T-cell (primary cell): ENCODE results near the gene AVL9. TPM values are rescaled to one million over a fixed set of nuclear protein-coding genes. Genes with fewer than 3 reads are reported as not detected.

Experiments
- ATAC-seq, 4 experiments: fragments of 200-7000 bp in 3 of 4; fragments of 150-1000 bp in 1 of 4; cut with Tn5 transposase; replicated peaks in 1 of 4; 1 replicate in 3 of 4; 2 replicates in 1 of 4; pipeline ENCODE4 v1.10.0; 2021; ENCODE audit warnings: moderate library complexity in 3 of 4, mild to moderate bottlenecking in 2 of 4, moderate number of reproducible peaks in 1 of 4
- CTCF ChIA-PET, 2 donors: fragments of 300-600 bp; sonication (Branson Sonifier 250); formaldehyde crosslinking; loops; one replicate each; lab custom pipeline; 2022; ENCODE audit warnings: antibody characterized with exemption in 2 of 2; lab: Charles Lee
- POLR2A ChIA-PET, 2 donors: fragments of 300-600 bp; sonication (Branson Sonifier 250); formaldehyde crosslinking; loops; one replicate each; lab custom pipeline; 2022; ENCODE audit warnings: antibody characterized with exemption in 2 of 2; lab: Charles Lee
- DNase-seq, 35 experiments: peaks; one replicate each; pipeline versions ENCODE4 v3.0.0 to v3.0.0-alpha.2; 2013 to 2023
- H3K27ac ChIP-seq: one replicate; pipeline ENCODE4 v1.5.1; 2013; ENCODE audit warnings: low read length
- H3K27me3 ChIP-seq, 2 experiments: replicated peaks in 1 of 2; 1 replicate in 1 of 2; 2 replicates in 1 of 2; pipeline versions ENCODE4 v1.6.1 to v1.7.0; 2013; ENCODE audit warnings: low read length in 1 of 2, mixed read lengths in 1 of 2; ENCODE audit not compliant: control insufficient read depth in 2 of 2, insufficient read depth in 2 of 2; ENCODE audit errors: extremely low read depth in 1 of 2
- H3K36me3 ChIP-seq, 2 donors: 1 replicate in 1 of 2; 2 replicates in 1 of 2; pipeline versions ENCODE4 v1.6.1 to v1.7.0; 2013; ENCODE audit warnings: low read length in 1 of 2; ENCODE audit not compliant: control insufficient read depth in 2 of 2, insufficient read depth in 1 of 2; ENCODE audit errors: extremely low read depth in 1 of 2
- H3K4me1 ChIP-seq, 2 experiments: 1 replicate in 1 of 2; 2 replicates in 1 of 2; pipeline versions ENCODE4 v1.6.1 to v1.7.0; 2013; ENCODE audit warnings: low read length in 2 of 2, mixed read lengths in 1 of 2; ENCODE audit not compliant: insufficient read depth in 2 of 2, control insufficient read depth in 1 of 2; ENCODE audit errors: extremely low read depth in 1 of 2
- H3K4me3 ChIP-seq, 2 donors: 1 replicate in 1 of 2; 2 replicates in 1 of 2; pipeline versions ENCODE4 v1.5.1 to v1.7.0; 2013; ENCODE audit warnings: mild to moderate bottlenecking in 2 of 2, low read length in 1 of 2, moderate library complexity in 1 of 2; ENCODE audit not compliant: control insufficient read depth in 1 of 2; ENCODE audit errors: extremely low read depth in 1 of 2
- H3K9me3 ChIP-seq: 2 replicates; pipeline ENCODE4 v1.7.0; 2013
- H3K27ac Mint-ChIP-seq, 2 donors: one replicate each; pipeline ENCODE4 v1.8.0; 2020 to 2021; ENCODE audit warnings: mild to moderate bottlenecking in 2 of 2, mixed read lengths in 2 of 2
- H3K27me3 Mint-ChIP-seq, 2 donors: one replicate each; pipeline ENCODE4 v1.8.0; 2021 to 2022; ENCODE audit warnings: mixed read lengths in 2 of 2
- H3K36me3 Mint-ChIP-seq: one replicate; pipeline ENCODE4 v1.8.0; 2021; ENCODE audit warnings: mixed read lengths
- H3K4me1 Mint-ChIP-seq, 3 donors: one replicate each; pipeline ENCODE4 v1.8.0; 2020 to 2022; ENCODE audit warnings: mixed read lengths in 3 of 3, mild to moderate bottlenecking in 1 of 3
- H3K4me3 Mint-ChIP-seq, 3 donors: one replicate each; pipeline ENCODE4 v1.8.0; 2020 to 2022; ENCODE audit warnings: mild to moderate bottlenecking in 3 of 3, mixed read lengths in 3 of 3, moderate library complexity in 3 of 3
- H3K9me3 Mint-ChIP-seq, 3 donors: one replicate each; pipeline ENCODE4 v1.8.0; 2020 to 2022; ENCODE audit warnings: mixed read lengths in 3 of 3
- WGBS: methylation state at CpG from one replicate; pipeline ENCODE4 v1.1.5; 2013; ENCODE audit warnings: missing lambda C conversion rate; ENCODE audit not compliant: insufficient coverage; 5-methylcytosine and 5-hydroxymethylcytosine counted together
- total RNA-seq, 35 experiments: library from RNA in 6 of 35; stranded (reverse) in 6 of 35; fragments of 120-200 nt in 1 of 35; gene quantifications; one replicate each; pipeline versions ENCODE4 v1.2.1 to v1.2.4 and lab custom pipeline; 2013 to 2026

The AVL9 gene
- total RNA-seq, 5 donors from 2014 or later (not counting 1 experiment from before 2014, with no cell fraction given), result 39.3 to 44.9 (median 39.7) TPM

- Mint-ChIP-seq H3K36me3 (peaks cover 13% of the 10 kb centered on the region), H3K9me3 (no peaks in the 10 kb centered on the region), H3K4me1 (peaks cover 35 to 49% (median 42%) of the 10 kb centered on the region in 3 donors), H3K27ac (peak overlapping the region in 1 of 2 donors; percentile 1), H3K27me3 (no peaks in the 10 kb centered on the region), H3K4me3 (no peak overlapping the region)
- DNase-seq, result no peak
- Histone ChIP-seq H3K27ac (no peak overlapping the region), H3K4me1 (no peaks in the 10 kb centered on the region), H3K4me3 (no peak overlapping the region), H3K36me3 (peaks cover 0 to 16% of the 10 kb centered on the region in 2 donors), H3K27me3 (no peaks in the 10 kb centered on the region), H3K9me3 (no peaks in the 10 kb centered on the region)
- ChIA-PET POLR2A (interaction anchor here in 1 of 2 donors (0.6 kb wide), 1 partner anchor 137 kb away, joined by 3 read pairs; no protein-coding TSS in a partner anchor), CTCF (no interaction called here)
- no CpG with 5 or more reads among the region's 4 CpGs for WGBS
- ATAC-seq, result no peak
Measured at GRCh38 chr7:32539919-32540531, 44.7 kb downstream of the AVL9 start.

- H3K9me3 Mint-ChIP-seq, result no peaks in the 10 kb centered on the region
- POLR2A ChIA-PET, result no interaction called here
- Histone ChIP-seq H3K27ac (no peak overlapping the region), H3K4me1 (no peaks in the 10 kb centered on the region), H3K27me3 (no peaks in the 10 kb centered on the region), H3K4me3 (no peak overlapping the region), H3K9me3 (no peaks in the 10 kb centered on the region), H3K36me3 (peaks cover 0 to 29% of the 10 kb centered on the region in 2 donors)
- H3K27ac Mint-ChIP-seq, result no peak overlapping the region
- H3K27me3 Mint-ChIP-seq, result no peaks in the 10 kb centered on the region
- H3K4me1 Mint-ChIP-seq, result peaks cover 20 to 35% (median 27%) of the 10 kb centered on the region in 3 donors
- ATAC-seq (no peak), DNase-seq (no peak)
- peaks cover 22% of the 10 kb centered on the region for H3K36me3 Mint-ChIP-seq
- no peak overlapping the region for H3K4me3 Mint-ChIP-seq
- CTCF ChIA-PET, result no interaction called here
- WGBS, result no CpG with 5 or more reads among the region's 2 CpGs
Measured at GRCh38 chr7:32542595-32542994, 47.3 kb downstream of the AVL9 start.

- CTCF ChIA-PET, result interaction anchor here in 1 of 2 donors (0.7 kb wide), 1 partner anchor 68 kb away, joined by 4 read pairs; no protein-coding TSS in a partner anchor
- H3K4me3 Mint-ChIP-seq, result no peak overlapping the region
Measured at GRCh38 chr7:32559480-32559879, 64.2 kb downstream of the AVL9 start.

GRCh38 chr7:32560075-32560474, 64.8 kb downstream of the AVL9 start:
- no peak overlapping the region for H3K27ac ChIP-seq
- no peaks in the 10 kb centered on the region for H3K9me3 ChIP-seq
- DNase-seq (no peak), ATAC-seq (no peak)
- ChIA-PET POLR2A (no interaction called here), CTCF (interaction anchor here in 1 of 2 donors (0.7 kb wide), 1 partner anchor 69 kb away, joined by 4 read pairs; no protein-coding TSS in a partner anchor)
- no peaks in the 10 kb centered on the region for H3K27me3 ChIP-seq
- H3K27ac Mint-ChIP-seq, result peak overlapping the region; percentile 11 to 28
- no peaks in the 10 kb centered on the region for H3K9me3 Mint-ChIP-seq
- H3K4me1 Mint-ChIP-seq, result peaks cover 6 to 11% (median 7%) of the 10 kb centered on the region in 3 donors
- H3K27me3 Mint-ChIP-seq, result no peaks in the 10 kb centered on the region
- H3K4me1 ChIP-seq, result no peaks in the 10 kb centered on the region
- no peak overlapping the region for H3K4me3 ChIP-seq
- peaks cover 39% of the 10 kb centered on the region for H3K36me3 Mint-ChIP-seq
- peaks cover 2 to 60% of the 10 kb centered on the region in 2 donors for H3K36me3 ChIP-seq
- H3K4me3 Mint-ChIP-seq, result no peak overlapping the region
- WGBS, result 100% methylated on average over 2 of the region's 2 CpGs

More at GRCh38 chr7:32559480-32559879, 64.2 kb downstream of the AVL9 start:
- no peaks in the 10 kb centered on the region for H3K4me1 ChIP-seq
- ATAC-seq, result no peak
- no peaks in the 10 kb centered on the region for H3K9me3 Mint-ChIP-seq
- H3K4me1 Mint-ChIP-seq, result peaks cover 6 to 11% (median 7%) of the 10 kb centered on the region in 3 donors
- no peak overlapping the region for H3K27ac Mint-ChIP-seq
- DNase-seq, result no peak
- H3K9me3 ChIP-seq, result no peaks in the 10 kb centered on the region
- POLR2A ChIA-PET, result no interaction called here
- peaks cover 2 to 60% of the 10 kb centered on the region in 2 donors for H3K36me3 ChIP-seq
- no peaks in the 10 kb centered on the region for H3K27me3 Mint-ChIP-seq
- peaks cover 41% of the 10 kb centered on the region for H3K36me3 Mint-ChIP-seq
- no CpG with 5 or more reads among the region's 4 CpGs for WGBS
- no peak overlapping the region for H3K4me3 ChIP-seq
- H3K27me3 ChIP-seq, result no peaks in the 10 kb centered on the region
- no peak overlapping the region for H3K27ac ChIP-seq

- CTCF ChIA-PET, result no interaction called here
- Mint-ChIP-seq H3K27me3 (no peaks in the 10 kb centered on the region), H3K9me3 (no peaks in the 10 kb centered on the region), H3K4me1 (peaks cover 6 to 11% (median 7%) of the 10 kb centered on the region in 3 donors), H3K36me3 (peaks cover 35% of the 10 kb centered on the region), H3K4me3 (no peak overlapping the region), H3K27ac (peak overlapping the region; percentile 11 to 29)
- no peak for ATAC-seq
- peaks cover 2 to 54% of the 10 kb centered on the region in 2 donors for H3K36me3 ChIP-seq
- no peak for DNase-seq
- POLR2A ChIA-PET, result interaction anchor here in 1 of 2 donors (0.5 kb wide), 1 partner anchor 13 kb away, joined by 5 read pairs; no protein-coding TSS in a partner anchor
- no peaks in the 10 kb centered on the region for H3K27me3 ChIP-seq
- no peaks in the 10 kb centered on the region for H3K4me1 ChIP-seq
- WGBS, result 83% methylated on average over 1 of the region's 2 CpGs
- H3K4me3 ChIP-seq, result no peak overlapping the region
- no peak overlapping the region for H3K27ac ChIP-seq
- H3K9me3 ChIP-seq, result no peaks in the 10 kb centered on the region
Measured at GRCh38 chr7:32561613-32562012, 66.3 kb downstream of the AVL9 start.

- Histone ChIP-seq H3K27ac (no peak overlapping the region), H3K27me3 (no peaks in the 10 kb centered on the region), H3K4me1 (no peaks in the 10 kb centered on the region), H3K4me3 (no peak overlapping the region), H3K9me3 (no peaks in the 10 kb centered on the region), H3K36me3 (peaks cover 2 to 44% of the 10 kb centered on the region in 2 donors)
- Mint-ChIP-seq H3K27me3 (no peaks in the 10 kb centered on the region), H3K27ac (no peak overlapping the region), H3K36me3 (peaks cover 23% of the 10 kb centered on the region), H3K4me1 (peaks cover 6 to 11% (median 7%) of the 10 kb centered on the region in 3 donors), H3K9me3 (no peaks in the 10 kb centered on the region), H3K4me3 (no peak overlapping the region)
- WGBS, result 80% methylated on average over 1 of the region's 3 CpGs
- CTCF ChIA-PET, result no interaction called here
- DNase-seq (no peak), ATAC-seq (no peak)
- POLR2A ChIA-PET, result interaction anchor here (0.5 to 0.6 kb wide), 2 partner anchors 14 to 15 kb away, joined by 3 read pairs; no protein-coding TSS in a partner anchor
Measured at GRCh38 chr7:32564542-32564941, 69.3 kb downstream of the AVL9 start.
